Adrenal gland (tissue), 5 donors: ENCODE measurements around the gene THRA.

Experiments
- POLR2A ChIP-seq, 2 donors: fragments of 450-650 bp; IDR thresholded peaks; one replicate each; pipeline ENCODE4 v1.6.1; 2017; ENCODE audit warnings: antibody characterized with exemption in 2 of 2, mild to moderate bottlenecking in 2 of 2, moderate library complexity in 1 of 2
- TF ChIP-seq, protein P1 (sequence below), 6 experiments: fragments of 450-650 bp in 4 of 6; fragments of 200-600 bp in 2 of 6; sonication (generic) in 1 of 6; IDR thresholded peaks; 1 replicate in 5 of 6; 2 replicates in 1 of 6; pipeline versions ENCODE4 v1.5.1 to v1.8.0; 2016 to 2021; ENCODE audit warnings: antibody characterized with exemption in 6 of 6, mild to moderate bottlenecking in 2 of 6, moderate library complexity in 1 of 6
- donor health status: DM: no; HTN: no; CAD: no.

GRCh38 chr17:40028595-40028994 is 34.2 kb upstream of the THRA start:
- TF ChIP-seq, protein P1, sequence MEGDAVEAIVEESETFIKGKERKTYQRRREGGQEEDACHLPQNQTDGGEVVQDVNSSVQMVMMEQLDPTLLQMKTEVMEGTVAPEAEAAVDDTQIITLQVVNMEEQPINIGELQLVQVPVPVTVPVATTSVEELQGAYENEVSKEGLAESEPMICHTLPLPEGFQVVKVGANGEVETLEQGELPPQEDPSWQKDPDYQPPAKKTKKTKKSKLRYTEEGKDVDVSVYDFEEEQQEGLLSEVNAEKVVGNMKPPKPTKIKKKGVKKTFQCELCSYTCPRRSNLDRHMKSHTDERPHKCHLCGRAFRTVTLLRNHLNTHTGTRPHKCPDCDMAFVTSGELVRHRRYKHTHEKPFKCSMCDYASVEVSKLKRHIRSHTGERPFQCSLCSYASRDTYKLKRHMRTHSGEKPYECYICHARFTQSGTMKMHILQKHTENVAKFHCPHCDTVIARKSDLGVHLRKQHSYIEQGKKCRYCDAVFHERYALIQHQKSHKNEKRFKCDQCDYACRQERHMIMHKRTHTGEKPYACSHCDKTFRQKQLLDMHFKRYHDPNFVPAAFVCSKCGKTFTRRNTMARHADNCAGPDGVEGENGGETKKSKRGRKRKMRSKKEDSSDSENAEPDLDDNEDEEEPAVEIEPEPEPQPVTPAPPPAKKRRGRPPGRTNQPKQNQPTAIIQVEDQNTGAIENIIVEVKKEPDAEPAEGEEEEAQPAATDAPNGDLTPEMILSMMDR (IDR thresholded peaks at IDR 0.05): no peak
- TF ChIP-seq POLR2A (IDR thresholded peaks at IDR 0.05): no peak
